ENCODE measurements around the gene PLEKHG2.

The PLEKHG2 gene

GRCh38 chr19:39416152-39417120 lies 4.0 kb downstream of the PLEKHG2 start:
- H4K91ac ChIP-seq (ENCODE audit: low read depth, low read length) = no peak overlapping the region
- no peak overlapping the region for H2BK12ac ChIP-seq (ENCODE audit: low read length)
- H3K4me2 ChIP-seq (ENCODE audit: low read length) = no peak overlapping the region
- peaks cover 57 to 61% of the 10 kb centered on the region in 2 experiments for H3K36me3 ChIP-seq (ENCODE audit: control insufficient read depth in 1 of 2, insufficient read depth in 2 of 2, low read length in 2 of 2)
- H2BK5ac ChIP-seq (ENCODE audit: low read depth, low read length, poor library complexity) = no peak overlapping the region
- H3K9ac ChIP-seq (ENCODE audit: low read length) = no peak overlapping the region
- no peak overlapping the region for H3K4ac ChIP-seq (ENCODE audit: low read depth, low read length)
- H3K4me3 ChIP-seq (ENCODE audit: low read depth, low read length) = no peak overlapping the region
- H2AK5ac ChIP-seq (ENCODE audit: low read length) = no peak overlapping the region
- no peak overlapping the region for H2BK120ac ChIP-seq (ENCODE audit: insufficient read depth, low read length, poor library complexity)
- H3K18ac ChIP-seq (ENCODE audit: low read length) = no peak overlapping the region
- H3K14ac ChIP-seq (ENCODE audit: low read length) = no peak overlapping the region
- WGBS (ENCODE audit: extremely low coverage, insufficient coverage, insufficient read length) = no CpG with 5 or more reads among the region's 27 CpGs
- peaks cover 15% of the 10 kb centered on the region for H3K79me1 ChIP-seq (ENCODE audit: low read length)
- DNase-seq = no peak
- H3K27me3 ChIP-seq (ENCODE audit: insufficient read depth, low read length) = no peaks in the 10 kb centered on the region
- peaks cover 18% of the 10 kb centered on the region for H3K79me2 ChIP-seq (ENCODE audit: control insufficient read depth, insufficient read depth, low read length, poor library complexity)
- no peak overlapping the region for H2AFZ ChIP-seq (ENCODE audit: insufficient read depth, low read length, poor library complexity)
- H3K23ac ChIP-seq (ENCODE audit: low read length) = no peak overlapping the region
- H4K8ac ChIP-seq (ENCODE audit: low read depth, low read length) = no peak overlapping the region
- H3K9me3 ChIP-seq (ENCODE audit: insufficient read depth, low read depth, low read length) = no peaks in the 10 kb centered on the region
- H3K27ac ChIP-seq (ENCODE audit: low read depth, low read length) = no peak overlapping the region
- H4K12ac ChIP-seq (ENCODE audit: low read depth, low read length) = no peak overlapping the region
- H3K4me1 ChIP-seq (ENCODE audit: control insufficient read depth in 1 of 2, insufficient read depth in 2 of 2, low read length in 2 of 2) = peaks cover 10 to 11% of the 10 kb centered on the region in 2 experiments

GRCh38 chr19:39417463-39418181 lies 5.2 kb downstream of the PLEKHG2 start:
- no peak overlapping the region for H2BK12ac ChIP-seq (ENCODE audit: low read length)
- no peak overlapping the region for H3K9ac ChIP-seq (ENCODE audit: low read length)
- H4K91ac ChIP-seq (ENCODE audit: low read depth, low read length) = no peak overlapping the region
- H2AFZ ChIP-seq (ENCODE audit: insufficient read depth, low read length, poor library complexity) = no peak overlapping the region
- peaks cover 13% of the 10 kb centered on the region for H3K79me1 ChIP-seq (ENCODE audit: low read length)
- H4K12ac ChIP-seq (ENCODE audit: low read depth, low read length) = no peak overlapping the region
- H3K9me3 ChIP-seq (ENCODE audit: insufficient read depth, low read depth, low read length) = no peaks in the 10 kb centered on the region
- no peak overlapping the region for H2BK120ac ChIP-seq (ENCODE audit: insufficient read depth, low read length, poor library complexity)
- no peak overlapping the region for H2AK5ac ChIP-seq (ENCODE audit: low read length)
- no CpG with 5 or more reads among the region's 30 CpGs for WGBS (ENCODE audit: extremely low coverage, insufficient coverage, insufficient read length)
- peaks cover 18% of the 10 kb centered on the region for H3K79me2 ChIP-seq (ENCODE audit: control insufficient read depth, insufficient read depth, low read length, poor library complexity)
- H2BK5ac ChIP-seq (ENCODE audit: low read depth, low read length, poor library complexity) = no peak overlapping the region
- H4K8ac ChIP-seq (ENCODE audit: low read depth, low read length) = no peak overlapping the region
- H3K14ac ChIP-seq (ENCODE audit: low read length) = no peak overlapping the region
- H3K27ac ChIP-seq (ENCODE audit: low read depth, low read length) = no peak overlapping the region
- H3K23ac ChIP-seq (ENCODE audit: low read length) = no peak overlapping the region
- H3K4me2 ChIP-seq (ENCODE audit: low read length) = no peak overlapping the region
- no peaks in the 10 kb centered on the region for H3K27me3 ChIP-seq (ENCODE audit: insufficient read depth, low read length)
- H3K4ac ChIP-seq (ENCODE audit: low read depth, low read length) = no peak overlapping the region
- peaks cover 10% of the 10 kb centered on the region in 2 experiments for H3K4me1 ChIP-seq (ENCODE audit: control insufficient read depth in 1 of 2, insufficient read depth in 2 of 2, low read length in 2 of 2)
- H3K36me3 ChIP-seq (ENCODE audit: control insufficient read depth in 1 of 2, insufficient read depth in 2 of 2, low read length in 2 of 2) = peaks cover 64 to 70% of the 10 kb centered on the region in 2 experiments
- DNase-seq = no peak
- no peak overlapping the region for H3K4me3 ChIP-seq (ENCODE audit: low read depth, low read length)
- no peak overlapping the region for H3K18ac ChIP-seq (ENCODE audit: low read length)

GRCh38 chr19:39419003-39419402 lies 6.5 kb downstream of the PLEKHG2 start:
- H3K4me3 ChIP-seq (ENCODE audit: low read depth, low read length) = no peak overlapping the region
- H2BK5ac ChIP-seq (ENCODE audit: low read depth, low read length, poor library complexity) = no peak overlapping the region
- H3K18ac ChIP-seq (ENCODE audit: low read length) = no peak overlapping the region
- no peaks in the 10 kb centered on the region for H3K9me3 ChIP-seq (ENCODE audit: insufficient read depth, low read depth, low read length)
- no peak for DNase-seq
- no peak overlapping the region for H3K27ac ChIP-seq (ENCODE audit: low read depth, low read length)
- no peak overlapping the region for H3K14ac ChIP-seq (ENCODE audit: low read length)
- H4K12ac ChIP-seq (ENCODE audit: low read depth, low read length) = no peak overlapping the region
- peaks cover 10% of the 10 kb centered on the region in 2 experiments for H3K4me1 ChIP-seq (ENCODE audit: control insufficient read depth in 1 of 2, insufficient read depth in 2 of 2, low read length in 2 of 2)
- no peak overlapping the region for H4K8ac ChIP-seq (ENCODE audit: low read depth, low read length)
- H3K36me3 ChIP-seq (ENCODE audit: control insufficient read depth in 1 of 2, insufficient read depth in 2 of 2, low read length in 2 of 2) = peaks cover 78 to 84% of the 10 kb centered on the region in 2 experiments
- no peak overlapping the region for H3K4me2 ChIP-seq (ENCODE audit: low read length)
- no peak overlapping the region for H2BK12ac ChIP-seq (ENCODE audit: low read length)
- no peak overlapping the region for H3K23ac ChIP-seq (ENCODE audit: low read length)
- H2AK5ac ChIP-seq (ENCODE audit: low read length) = no peak overlapping the region
- no peak overlapping the region for H4K91ac ChIP-seq (ENCODE audit: low read depth, low read length)
- H3K4ac ChIP-seq (ENCODE audit: low read depth, low read length) = no peak overlapping the region
- no peaks in the 10 kb centered on the region for H3K27me3 ChIP-seq (ENCODE audit: insufficient read depth, low read length)
- no CpG with 5 or more reads among the region's 9 CpGs for WGBS (ENCODE audit: extremely low coverage, insufficient coverage, insufficient read length)
- H3K79me1 ChIP-seq (ENCODE audit: low read length) = peaks cover under 1% of the 10 kb centered on the region
- no peak overlapping the region for H2BK120ac ChIP-seq (ENCODE audit: insufficient read depth, low read length, poor library complexity)
- H2AFZ ChIP-seq (ENCODE audit: insufficient read depth, low read length, poor library complexity) = no peak overlapping the region
- no peak overlapping the region for H3K9ac ChIP-seq (ENCODE audit: low read length)
- H3K79me2 ChIP-seq (ENCODE audit: control insufficient read depth, insufficient read depth, low read length, poor library complexity) = peaks cover 7% of the 10 kb centered on the region

- no peaks in the 10 kb centered on the region for H3K79me1 ChIP-seq (ENCODE audit: low read length)
Observed at GRCh38 chr19:39420769-39421168, 8.3 kb downstream of the PLEKHG2 start.

More at GRCh38 chr19:39420769-39421168, 8.3 kb downstream of the PLEKHG2 start:
- Histone ChIP-seq H3K36me3 (ENCODE audit: control insufficient read depth in 1 of 2, insufficient read depth in 2 of 2, low read length in 2 of 2) (peaks cover 88% of the 10 kb centered on the region in 2 experiments), H4K12ac (ENCODE audit: low read depth, low read length) (no peak overlapping the region), H3K14ac (ENCODE audit: low read length) (no peak overlapping the region), H3K4me2 (ENCODE audit: low read length) (no peak overlapping the region), H3K23ac (ENCODE audit: low read length) (no peak overlapping the region), H2BK5ac (ENCODE audit: low read depth, low read length, poor library complexity) (no peak overlapping the region), H3K9ac (ENCODE audit: low read length) (no peak overlapping the region), H2BK120ac (ENCODE audit: insufficient read depth, low read length, poor library complexity) (no peak overlapping the region), H3K27ac (ENCODE audit: low read depth, low read length) (no peak overlapping the region), H2AK5ac (ENCODE audit: low read length) (no peak overlapping the region), H2AFZ (ENCODE audit: insufficient read depth, low read length, poor library complexity) (no peak overlapping the region), H3K4ac (ENCODE audit: low read depth, low read length) (no peak overlapping the region), H3K27me3 (ENCODE audit: insufficient read depth, low read length) (no peaks in the 10 kb centered on the region), H4K8ac (ENCODE audit: low read depth, low read length) (no peak overlapping the region), H4K91ac (ENCODE audit: low read depth, low read length) (no peak overlapping the region), H3K9me3 (ENCODE audit: insufficient read depth, low read depth, low read length) (peaks cover 5% of the 10 kb centered on the region), H3K79me2 (ENCODE audit: control insufficient read depth, insufficient read depth, low read length, poor library complexity) (no peaks in the 10 kb centered on the region), H2BK12ac (ENCODE audit: low read length) (no peak overlapping the region), H3K4me1 (ENCODE audit: control insufficient read depth in 1 of 2, insufficient read depth in 2 of 2, low read length in 2 of 2) (no peaks in the 10 kb centered on the region), H3K18ac (ENCODE audit: low read length) (no peak overlapping the region), H3K4me3 (ENCODE audit: low read depth, low read length) (no peak overlapping the region)
- no peak for DNase-seq
- no CpG with 5 or more reads among the region's 15 CpGs for WGBS (ENCODE audit: extremely low coverage, insufficient coverage, insufficient read length)
